Liver (tissue), 9 donors: ENCODE data around the gene MGP. TPM values are rescaled to one million over a fixed set of nuclear protein-coding genes. Genes with fewer than 3 reads are reported as not detected.
A peak's percentile ranks its signal among the peaks of the same experiment; 100 is the strongest.

Source experiments
- DNase-seq: peaks from one replicate; pipeline ENCODE4 v3.0.0-alpha.2; 2017; ENCODE audit warnings: low spot score
- H3K27ac ChIP-seq, 2 donors: one replicate each; pipeline ENCODE4 v1.7.0; 2013; ENCODE audit warnings: inconsistent platforms in 2 of 2, low read length in 2 of 2, control low read depth in 1 of 2, low read depth in 1 of 2, mild to moderate bottlenecking in 1 of 2
- H3K27me3 ChIP-seq, 4 donors: one replicate each; pipeline versions ENCODE4 v1.6.1 to v1.7.0; 2013; ENCODE audit warnings: low read length in 3 of 4, inconsistent platforms in 1 of 4, mild to moderate bottlenecking in 1 of 4, moderate library complexity in 1 of 4; ENCODE audit not compliant: control insufficient read depth in 4 of 4, insufficient read depth in 4 of 4
- H3K36me3 ChIP-seq, 4 donors: one replicate each; pipeline versions ENCODE4 v1.6.1 to v1.7.0; 2013; ENCODE audit warnings: low read length in 3 of 4, mild to moderate bottlenecking in 3 of 4, low read depth in 1 of 4, moderate library complexity in 1 of 4; ENCODE audit not compliant: control insufficient read depth in 4 of 4, insufficient read depth in 3 of 4
- H3K4me1 ChIP-seq, 4 donors: one replicate each; pipeline versions ENCODE4 v1.6.1 to v1.7.0; 2013; ENCODE audit warnings: low read length in 3 of 4, mild to moderate bottlenecking in 3 of 4, moderate library complexity in 1 of 4; ENCODE audit not compliant: control insufficient read depth in 4 of 4, insufficient read depth in 4 of 4
- H3K4me3 ChIP-seq, 3 donors: one replicate each; pipeline versions ENCODE4 v1.6.1 to v1.7.0; 2013; ENCODE audit warnings: low read length in 3 of 3, control low read depth in 1 of 3, low read depth in 1 of 3, mild to moderate bottlenecking in 1 of 3
- H3K9ac ChIP-seq, 2 donors: one replicate each; pipeline ENCODE4 v1.7.0; 2013; ENCODE audit warnings: low read length in 2 of 2, mild to moderate bottlenecking in 2 of 2, moderate library complexity in 2 of 2, control low read depth in 1 of 2, low read depth in 1 of 2
- H3K9me3 ChIP-seq, 4 donors: one replicate each; pipeline versions ENCODE4 v1.6.1 to v1.7.0; 2013; ENCODE audit warnings: low read length in 3 of 4; ENCODE audit not compliant: control insufficient read depth in 4 of 4
- ATF3 ChIP-seq: IDR thresholded peaks from 2 replicates; pipeline ENCODE4 v1.6.1; 2016; ENCODE audit warnings: antibody characterized with exemption
- CTCF ChIP-seq: fragments of 150-350 bp; IDR thresholded peaks from 2 replicates; pipeline ENCODE4 v1.5.1; 2017; ENCODE audit warnings: improper control_type of control experiment, low read depth, low read length; ENCODE audit not compliant: missing input control
- EGR1 ChIP-seq, 2 donors: IDR thresholded peaks; 2 replicates each; pipeline ENCODE4 v1.6.1; 2016 to 2018; ENCODE audit warnings: antibody characterized with exemption in 2 of 2, low read depth in 2 of 2
- FOXA1 ChIP-seq: IDR thresholded peaks from 2 replicates; pipeline ENCODE4 v1.6.1; 2016; ENCODE audit warnings: antibody characterized with exemption
- FOXA2 ChIP-seq: IDR thresholded peaks from 2 replicates; pipeline ENCODE4 v1.6.1; 2016; ENCODE audit warnings: antibody characterized with exemption
- HNF4A ChIP-seq, 2 donors: conservative IDR thresholded peaks; 2 replicates each; pipeline ENCODE4 v1.6.1; 2016; ENCODE audit warnings: antibody characterized with exemption in 2 of 2, mild to moderate bottlenecking in 2 of 2
- HNF4G ChIP-seq: IDR thresholded peaks from 2 replicates; pipeline ENCODE4 v1.6.1; 2016; ENCODE audit warnings: antibody characterized with exemption
- NR2F2 ChIP-seq: IDR thresholded peaks from 2 replicates; pipeline ENCODE4 v1.6.1; 2016; ENCODE audit warnings: antibody characterized with exemption
- RAD21 ChIP-seq, 2 donors: IDR thresholded peaks; 2 replicates each; pipeline ENCODE4 v1.6.1; 2016; ENCODE audit warnings: antibody characterized with exemption in 2 of 2, mild to moderate bottlenecking in 2 of 2
- REST ChIP-seq: IDR thresholded peaks from 2 replicates; pipeline ENCODE4 v1.6.1; 2016; ENCODE audit warnings: antibody characterized with exemption, mild to moderate bottlenecking
- SP1 ChIP-seq: IDR thresholded peaks from 2 replicates; pipeline ENCODE4 v1.6.1; 2018; ENCODE audit warnings: antibody characterized with exemption, mild to moderate bottlenecking
- TAF1 ChIP-seq: conservative IDR thresholded peaks from 2 replicates; pipeline ENCODE4 v1.6.1; 2016; ENCODE audit warnings: antibody characterized with exemption, mild to moderate bottlenecking
- YY1 ChIP-seq: IDR thresholded peaks from 2 replicates; pipeline ENCODE4 v1.6.1; 2016; ENCODE audit warnings: antibody characterized with exemption, mild to moderate bottlenecking
- ZBTB33 ChIP-seq: IDR thresholded peaks from 2 replicates; pipeline ENCODE4 v1.6.1; 2016; ENCODE audit warnings: antibody characterized with exemption
- WGBS: extraction: QIAGEN DNeasy Blood & Tissue Kit; methylation state at CpG from one replicate; pipeline ENCODE4 v1.1.7; 2013; 5-methylcytosine and 5-hydroxymethylcytosine counted together
- polyA plus RNA-seq, 2 donors: library from polyadenylated mRNA; stranded (reverse) in 1 of 2; unstranded in 1 of 2; fragments of 200-250 nt in 1 of 2; fragments of >200 nt in 1 of 2; fragmentation: Nextera tagmentation in 1 of 2; extraction: Ambion mirVana in 1 of 2; gene quantifications; one replicate each; pipeline versions ENCODE4 v1.2.1 to v1.2.3, GENCODE V29; 2013 to 2015
- total RNA-seq, 2 donors: library from RNA; depleted of rRNA; stranded (reverse); fragments of >200 nt; gene quantifications; one replicate each; pipeline ENCODE4 v1.2.3, GENCODE V29; 2014
- donor health status: healthy.
- donor health status: healthy.
- donor health status: healthy.
- donor health status: healthy.
- donor health status: healthy.

Gene MGP
- total and polyA plus RNA-seq, 4 donors: 0.98 to 20.7 (median 11.0) TPM

- DNase-seq: no peak
- WGBS: 86% methylated on average over 5 of the region's 5 CpGs
- no peaks in the 10 kb centered on the region for H3K9me3 ChIP-seq
- TF ChIP-seq ATF3 (no peak), EGR1 (IDR thresholded peaks at IDR 0.05; ENCODE audit: low read depth in 2 of 2) (no peak), NR2F2 (no peak)
- no peaks in the 10 kb centered on the region for H3K27me3 ChIP-seq
- no peaks in the 10 kb centered on the region for H3K36me3 ChIP-seq
- H3K9ac ChIP-seq: no peak overlapping the region
- no peak overlapping the region for H3K4me3 ChIP-seq
- no peak overlapping the region for H3K27ac ChIP-seq
- no peaks in the 10 kb centered on the region for H3K4me1 ChIP-seq
Observed at GRCh38 chr12:14890701-14891100, 5.0 kb upstream of the MGP start.

- Histone ChIP-seq H3K27ac (no peak overlapping the region), H3K27me3 (no peaks in the 10 kb centered on the region), H3K9me3 (no peaks in the 10 kb centered on the region), H3K4me3 (no peak overlapping the region), H3K36me3 (no peaks in the 10 kb centered on the region), H3K9ac (no peak overlapping the region), H3K4me1 (peaks cover 0 to 3% (median under 1%) of the 10 kb centered on the region in 4 donors)
- no peak for DNase-seq
- TF ChIP-seq YY1 (no peak), SP1 (no peak)
- 77% methylated on average over 6 of the region's 6 CpGs for WGBS
Observed at GRCh38 chr12:14886271-14886670, 617 bp upstream of the MGP start.

- peak overlapping the region in 1 of 2 donors; percentile 33 for H3K9ac ChIP-seq
- H3K9me3 ChIP-seq: no peaks in the 10 kb centered on the region
- H3K27me3 ChIP-seq: no peaks in the 10 kb centered on the region
- no peak overlapping the region for H3K4me3 ChIP-seq
- no peak overlapping the region for H3K27ac ChIP-seq
- DNase-seq: peak; percentile 54
- 6% methylated on average over 5 of the region's 5 CpGs for WGBS
- H3K4me1 ChIP-seq: peaks cover 0 to 3% (median under 1%) of the 10 kb centered on the region in 4 donors
- no peaks in the 10 kb centered on the region for H3K36me3 ChIP-seq
- TF ChIP-seq FOXA1 (no peak), HNF4A (conservative IDR thresholded peaks at IDR 0.05) (no peak), YY1 (peak; percentile 22), HNF4G (no peak)
Observed at GRCh38 chr12:14884458-14884878, 1.2 kb downstream of the MGP start.

GRCh38 chr12:14883686-14884085, 2.0 kb downstream of the MGP start:
- no peak overlapping the region for H3K27ac ChIP-seq
- H3K9ac ChIP-seq: no peak overlapping the region
- H3K4me3 ChIP-seq: no peak overlapping the region

More at GRCh38 chr12:14883686-14884085, 2.0 kb downstream of the MGP start:
- TF ChIP-seq FOXA2: no peak
- TF ChIP-seq FOXA1: no peak
- TF ChIP-seq HNF4G: no peak
- no peak for TF ChIP-seq REST
- no peak for TF ChIP-seq TAF1
- no peak for TF ChIP-seq ZBTB33
- TF ChIP-seq YY1: no peak
- TF ChIP-seq RAD21 (IDR thresholded peaks at IDR 0.05): no peak
- no peak for TF ChIP-seq CTCF
- TF ChIP-seq SP1: no peak
- no peak for TF ChIP-seq ATF3
- Histone ChIP-seq H3K4me1 (peaks cover 0 to 3% (median under 1%) of the 10 kb centered on the region in 4 donors), H3K36me3 (no peaks in the 10 kb centered on the region), H3K27me3 (no peaks in the 10 kb centered on the region), H3K9me3 (no peaks in the 10 kb centered on the region)
- 91% methylated on average over 10 of the region's 10 CpGs for WGBS
- DNase-seq: no peak
